GM12878 (cell line): ENCODE measurements around the gene AMPH.

Experiments
- HDGF ChIP-seq: fragments of 450-650 bp; IDR thresholded peaks from 2 replicates; pipeline ENCODE4 v1.6.1; 2016; ENCODE audit warnings: antibody characterized with exemption
- NR2C1 ChIP-seq: fragments of 450-650 bp; IDR thresholded peaks from 2 replicates; pipeline ENCODE4 v1.6.1; 2017; ENCODE audit warnings: antibody characterized with exemption, mild to moderate bottlenecking, moderate library complexity
- ZZZ3 ChIP-seq: IDR thresholded peaks from 2 replicates; pipeline ENCODE4 v1.6.1; 2011; ENCODE audit warnings: low read depth; ENCODE audit not compliant: control insufficient read depth, insufficient read length
- TF ChIP-seq, protein P1 (sequence below), 3 experiments: IDR thresholded peaks in 2 of 3; conservative IDR thresholded peaks in 1 of 3; 2 replicates each; pipeline ENCODE4 v1.5.1; 2011; ENCODE audit warnings: low read depth in 3 of 3, low read length in 3 of 3, mild to moderate bottlenecking in 3 of 3, control low read depth in 2 of 3, moderate library complexity in 2 of 3, inconsistent platforms in 1 of 3, mixed read lengths in 1 of 3; ENCODE audit not compliant: control insufficient read depth in 2 of 3, insufficient read depth in 1 of 3; ENCODE audit errors: extremely low read depth in 1 of 3

GRCh38 chr7:38382684-38383083 lies 248.5 kb downstream of the AMPH start:
- TF ChIP-seq NR2C1 (no peak), HDGF (no peak), ZZZ3 (no peak)
- TF ChIP-seq, protein P1, sequence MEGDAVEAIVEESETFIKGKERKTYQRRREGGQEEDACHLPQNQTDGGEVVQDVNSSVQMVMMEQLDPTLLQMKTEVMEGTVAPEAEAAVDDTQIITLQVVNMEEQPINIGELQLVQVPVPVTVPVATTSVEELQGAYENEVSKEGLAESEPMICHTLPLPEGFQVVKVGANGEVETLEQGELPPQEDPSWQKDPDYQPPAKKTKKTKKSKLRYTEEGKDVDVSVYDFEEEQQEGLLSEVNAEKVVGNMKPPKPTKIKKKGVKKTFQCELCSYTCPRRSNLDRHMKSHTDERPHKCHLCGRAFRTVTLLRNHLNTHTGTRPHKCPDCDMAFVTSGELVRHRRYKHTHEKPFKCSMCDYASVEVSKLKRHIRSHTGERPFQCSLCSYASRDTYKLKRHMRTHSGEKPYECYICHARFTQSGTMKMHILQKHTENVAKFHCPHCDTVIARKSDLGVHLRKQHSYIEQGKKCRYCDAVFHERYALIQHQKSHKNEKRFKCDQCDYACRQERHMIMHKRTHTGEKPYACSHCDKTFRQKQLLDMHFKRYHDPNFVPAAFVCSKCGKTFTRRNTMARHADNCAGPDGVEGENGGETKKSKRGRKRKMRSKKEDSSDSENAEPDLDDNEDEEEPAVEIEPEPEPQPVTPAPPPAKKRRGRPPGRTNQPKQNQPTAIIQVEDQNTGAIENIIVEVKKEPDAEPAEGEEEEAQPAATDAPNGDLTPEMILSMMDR (IDR thresholded peaks at IDR 0.05 in 2 of 3, conservative IDR thresholded peaks at IDR 0.05 in 1 of 3; ENCODE audit: control insufficient read depth in 2 of 3, extremely low read depth in 1 of 3, insufficient read depth in 1 of 3, low read depth in 3 of 3, low read length in 3 of 3): no peak
